Activated B cell treated with CpG ODN at 0.5 μM for 24 hours (primary cell): ENCODE results near the gene EIF4EBP3. TPM values are rescaled to one million over a fixed set of nuclear protein-coding genes. Genes with fewer than 3 reads are reported as not detected.

Source experiments
- ATAC-seq: fragments of 200-7000 bp; cut with Tn5 transposase; one replicate; pipeline ENCODE4 v1.10.0; 2021; ENCODE audit warnings: low read depth, mild to moderate bottlenecking, moderate library complexity
- CTCF ChIA-PET: fragments of 350-600 bp; sonication (Branson Sonifier 250); formaldehyde crosslinking; loops from one replicate; lab custom pipeline; 2021; ENCODE audit warnings: antibody characterized with exemption; lab: Charles Lee
- POLR2A ChIA-PET: fragments of 350-600 bp; sonication (Branson Sonifier 250); formaldehyde crosslinking; loops from one replicate; lab custom pipeline; 2021; ENCODE audit warnings: antibody characterized with exemption; lab: Charles Lee
- DNase-seq: peaks from one replicate; pipeline ENCODE4 v3.0.0; 2022
- H3K27ac Mint-ChIP-seq: one replicate; pipeline ENCODE4 v1.8.0; 2020; ENCODE audit warnings: mixed read lengths
- H3K27me3 Mint-ChIP-seq: one replicate; pipeline ENCODE4 v1.8.0; 2021; ENCODE audit warnings: mixed read lengths
- H3K36me3 Mint-ChIP-seq: one replicate; pipeline ENCODE4 v1.8.0; 2021; ENCODE audit warnings: low read depth, mixed read lengths
- H3K4me1 Mint-ChIP-seq: one replicate; pipeline ENCODE4 v1.8.0; 2021; ENCODE audit warnings: mixed read lengths
- H3K4me3 Mint-ChIP-seq: one replicate; pipeline ENCODE4 v1.8.0; 2020; ENCODE audit warnings: mild to moderate bottlenecking, mixed read lengths
- H3K9me3 Mint-ChIP-seq: one replicate; pipeline ENCODE4 v1.8.0; 2020; ENCODE audit warnings: mixed read lengths
- intact Hi-C: fragments of 100-400 bp; cut with micrococcal nuclease; formaldehyde crosslinking; loops from one replicate; pipeline ENCODE4 v1.15.1; 2024
- total RNA-seq: library from RNA; stranded (reverse); gene quantifications from 2 replicates; pipeline ENCODE4 v1.2.3, GENCODE V29; 2022
- TF ChIP-seq, protein P1 (sequence below): fragments of 200-600 bp; IDR thresholded peaks from one replicate; pipeline ENCODE4 v1.8.0; 2022; ENCODE audit warnings: antibody characterized with exemption, mild to moderate bottlenecking

Gene EIF4EBP3
- total RNA-seq, 1 donor from 2014 or later, result 14.4 TPM

DNA sequence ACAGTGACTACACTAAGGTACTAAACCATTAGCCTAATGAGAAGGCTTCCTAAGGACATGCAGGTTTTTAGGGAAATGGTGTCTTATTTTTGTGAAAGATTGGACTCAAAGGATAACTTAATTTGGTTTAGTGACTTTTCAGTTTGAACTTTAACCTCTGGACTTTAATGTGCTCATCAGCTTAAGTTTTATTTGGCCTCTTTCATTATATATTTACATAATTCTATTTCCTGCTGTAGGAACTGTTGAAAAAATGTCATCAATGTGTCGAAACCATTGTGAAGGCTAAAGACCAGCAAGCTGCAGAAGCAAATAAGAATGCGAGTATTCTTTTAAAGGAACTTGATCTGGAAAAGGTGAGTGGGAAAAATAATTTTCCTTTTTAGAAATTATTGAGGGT, 34.3 kb upstream of the EIF4EBP3 start:
- no peak for ATAC-seq
- POLR2A ChIA-PET, result no interaction called here
- CTCF ChIA-PET, result no interaction called here
- Mint-ChIP-seq H3K27me3 (no peaks in the 10 kb centered on the region), H3K9me3 (no peaks in the 10 kb centered on the region), H3K27ac (no peak overlapping the region), H3K36me3 (peaks cover 70% of the 10 kb centered on the region), H3K4me3 (no peak overlapping the region), H3K4me1 (no peaks in the 10 kb centered on the region)
- TF ChIP-seq, protein P1, sequence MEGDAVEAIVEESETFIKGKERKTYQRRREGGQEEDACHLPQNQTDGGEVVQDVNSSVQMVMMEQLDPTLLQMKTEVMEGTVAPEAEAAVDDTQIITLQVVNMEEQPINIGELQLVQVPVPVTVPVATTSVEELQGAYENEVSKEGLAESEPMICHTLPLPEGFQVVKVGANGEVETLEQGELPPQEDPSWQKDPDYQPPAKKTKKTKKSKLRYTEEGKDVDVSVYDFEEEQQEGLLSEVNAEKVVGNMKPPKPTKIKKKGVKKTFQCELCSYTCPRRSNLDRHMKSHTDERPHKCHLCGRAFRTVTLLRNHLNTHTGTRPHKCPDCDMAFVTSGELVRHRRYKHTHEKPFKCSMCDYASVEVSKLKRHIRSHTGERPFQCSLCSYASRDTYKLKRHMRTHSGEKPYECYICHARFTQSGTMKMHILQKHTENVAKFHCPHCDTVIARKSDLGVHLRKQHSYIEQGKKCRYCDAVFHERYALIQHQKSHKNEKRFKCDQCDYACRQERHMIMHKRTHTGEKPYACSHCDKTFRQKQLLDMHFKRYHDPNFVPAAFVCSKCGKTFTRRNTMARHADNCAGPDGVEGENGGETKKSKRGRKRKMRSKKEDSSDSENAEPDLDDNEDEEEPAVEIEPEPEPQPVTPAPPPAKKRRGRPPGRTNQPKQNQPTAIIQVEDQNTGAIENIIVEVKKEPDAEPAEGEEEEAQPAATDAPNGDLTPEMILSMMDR, result no peak
- no peak for DNase-seq
- intact Hi-C loops, result no loop called here

DNA sequence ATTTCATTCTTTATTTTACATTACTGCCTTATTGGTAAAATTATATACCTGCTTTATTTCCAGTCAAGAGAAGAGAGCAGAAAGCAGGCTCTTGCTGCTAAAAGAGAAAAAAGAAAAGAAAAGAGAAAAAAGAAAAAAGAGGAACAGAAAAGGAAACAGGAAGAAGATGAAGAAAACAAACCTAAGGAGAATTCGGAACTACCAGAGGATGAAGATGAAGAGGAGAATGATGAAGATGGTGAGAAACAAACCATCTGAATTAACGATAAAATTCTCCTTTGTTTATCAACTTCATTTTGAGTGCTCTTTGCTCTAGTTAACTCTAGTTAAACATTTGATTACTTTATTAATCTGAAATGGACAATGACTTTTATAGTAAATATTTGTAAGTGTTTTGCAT, 23.5 kb upstream of the EIF4EBP3 start:
- Mint-ChIP-seq H3K4me3 (no peak overlapping the region), H3K27ac (peak overlapping the region; percentile 62), H3K27me3 (no peaks in the 10 kb centered on the region), H3K36me3 (peaks cover 54% of the 10 kb centered on the region), H3K9me3 (no peaks in the 10 kb centered on the region), H3K4me1 (peaks cover 8% of the 10 kb centered on the region)
- intact Hi-C loops, result no loop called here
- ChIA-PET POLR2A (no interaction called here), CTCF (no interaction called here)
- TF ChIP-seq, protein P1, result no peak
- no peak for ATAC-seq
- no peak for DNase-seq

DNA sequence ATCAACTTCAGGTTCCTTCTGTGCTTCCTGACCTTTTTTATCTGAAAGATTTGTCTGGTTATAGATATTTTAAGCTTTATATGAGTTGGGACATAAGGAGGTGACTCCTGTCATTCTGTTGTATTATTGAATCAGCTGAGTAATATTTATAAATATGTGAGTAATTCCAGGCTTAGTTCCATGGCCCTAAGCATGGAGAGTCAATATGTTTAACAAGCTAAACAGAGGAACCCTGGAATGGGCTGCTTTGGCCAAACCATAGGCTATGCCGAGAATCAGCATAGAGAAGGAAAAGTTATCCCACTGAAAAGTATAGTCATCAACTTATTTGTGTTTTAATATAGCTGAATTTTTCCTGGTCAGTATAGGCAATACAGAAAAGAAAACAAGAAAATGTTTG, 7.2 kb upstream of the EIF4EBP3 start:
- H3K36me3 Mint-ChIP-seq, result peaks cover 78% of the 10 kb centered on the region
- ATAC-seq (no peak), DNase-seq (no peak)
- H3K9me3 Mint-ChIP-seq, result no peaks in the 10 kb centered on the region
- intact Hi-C loops, result no loop called here
- CTCF ChIA-PET, result no interaction called here
- H3K4me1 Mint-ChIP-seq, result peaks cover 2% of the 10 kb centered on the region
- TF ChIP-seq, protein P1, result no peak
- no peaks in the 10 kb centered on the region for H3K27me3 Mint-ChIP-seq
- POLR2A ChIA-PET, result interaction anchor here (0.8 kb wide), 1 partner anchor 9 kb away, joined by 3 read pairs; no protein-coding TSS in a partner anchor
- H3K27ac Mint-ChIP-seq, result no peak overlapping the region
- no peak overlapping the region for H3K4me3 Mint-ChIP-seq

DNA sequence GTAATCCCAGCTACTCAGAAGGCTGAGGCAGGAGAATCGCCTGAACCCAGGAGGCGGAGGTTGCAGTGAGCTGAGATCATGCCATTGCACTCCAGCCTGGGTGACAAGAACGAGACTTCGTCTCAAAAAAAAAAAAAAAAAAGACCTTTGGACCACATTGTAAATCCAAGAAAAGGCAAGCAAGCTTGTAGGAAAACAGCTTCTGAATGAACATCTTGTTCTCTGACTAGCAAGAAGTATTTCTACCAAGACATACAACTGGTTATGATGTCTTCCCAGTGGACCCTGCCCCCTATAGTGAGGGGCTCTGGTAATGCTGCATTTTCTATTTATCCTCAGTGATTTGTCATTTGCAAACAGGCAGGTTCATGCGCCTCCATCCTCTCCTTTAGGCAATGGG, 4.5 kb upstream of the EIF4EBP3 start:
- Mint-ChIP-seq H3K36me3 (peaks cover 63% of the 10 kb centered on the region), H3K4me3 (no peak overlapping the region), H3K4me1 (peaks cover 11% of the 10 kb centered on the region), H3K27me3 (no peaks in the 10 kb centered on the region), H3K9me3 (no peaks in the 10 kb centered on the region), H3K27ac (no peak overlapping the region)
- ChIA-PET CTCF (no interaction called here), POLR2A (no interaction called here)
- TF ChIP-seq, protein P1, result no peak
- ATAC-seq (no peak), DNase-seq (no peak)
- intact Hi-C loops, result no loop called here

DNA sequence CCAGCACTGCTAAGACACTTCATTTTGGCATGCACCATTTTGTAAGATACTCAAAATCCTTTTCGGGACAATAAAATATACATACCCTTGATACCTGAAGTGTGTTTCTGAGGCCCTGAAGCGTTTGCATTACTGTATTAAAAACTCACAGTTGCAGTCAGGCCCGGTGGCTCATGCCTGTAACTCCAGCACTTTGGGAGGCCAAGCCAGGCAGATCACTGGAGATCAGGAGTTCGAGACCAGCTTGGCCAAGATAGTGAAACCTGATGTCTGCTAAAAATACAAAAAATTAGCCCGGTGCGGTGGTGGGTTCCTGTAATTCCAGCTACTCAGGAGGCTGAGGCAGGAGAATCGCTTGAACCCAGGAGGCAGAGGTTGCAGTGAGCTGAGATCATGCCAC, 2.5 kb upstream of the EIF4EBP3 start:
- Mint-ChIP-seq H3K36me3 (peaks cover 54% of the 10 kb centered on the region), H3K4me1 (peaks cover 27% of the 10 kb centered on the region), H3K9me3 (no peaks in the 10 kb centered on the region), H3K27ac (no peak overlapping the region), H3K4me3 (no peak overlapping the region), H3K27me3 (no peaks in the 10 kb centered on the region)
- POLR2A ChIA-PET, result interaction anchor here (0.6 to 1.1 kb wide), 2 partner anchors 44 to 155 kb away, joined by 3 to 4 read pairs; partner anchors contain the start of gene ZMAT2
- ATAC-seq (no peak), DNase-seq (no peak)
- TF ChIP-seq, protein P1, result no peak
- CTCF ChIA-PET, result no interaction called here
- intact Hi-C loops, result loop anchor here (5.0 kb wide), 1 partner anchor 143 kb away; the partner anchor contains the start of gene ANKHD1
